Gastrocnemius medialis (tissue), 4 donors: ENCODE data around the gene ZYG11B.

ENCODE experiments used
- CTCF ChIP-seq, 5 experiments: fragments of 450-650 bp in 3 of 5; fragments of 200-600 bp in 2 of 5; sonication (generic) in 2 of 5; IDR thresholded peaks in 4 of 5; conservative IDR thresholded peaks in 1 of 5; 1 replicate in 4 of 5; 2 replicates in 1 of 5; pipeline ENCODE4 v1.5.1; 2016 to 2019; ENCODE audit warnings: antibody characterized with exemption in 5 of 5, mild to moderate bottlenecking in 3 of 5, moderate library complexity in 3 of 5
- POLR2A ChIP-seq, 2 donors: fragments of 450-650 bp; IDR thresholded peaks; one replicate each; pipeline ENCODE4 v1.6.1; 2017; ENCODE audit warnings: antibody characterized with exemption in 2 of 2, mild to moderate bottlenecking in 2 of 2, moderate library complexity in 2 of 2

- no peak for TF ChIP-seq CTCF (IDR thresholded peaks at IDR 0.05 in 4 of 5, conservative IDR thresholded peaks at IDR 0.05 in 1 of 5)
- TF ChIP-seq POLR2A (IDR thresholded peaks at IDR 0.05) = no peak
These were observed 33.6 kb upstream of the ZYG11B start for GRCh38 chr1:52692697-52693096.
